LoVo (cell line): Measurements from ENCODE around the gene LIPH.

Source experiments
- DNase-seq: peaks from one replicate; pipeline ENCODE4 v3.0.0-alpha.2; 2016; ENCODE audit warnings: low spot score

LIPH gene

DNA sequence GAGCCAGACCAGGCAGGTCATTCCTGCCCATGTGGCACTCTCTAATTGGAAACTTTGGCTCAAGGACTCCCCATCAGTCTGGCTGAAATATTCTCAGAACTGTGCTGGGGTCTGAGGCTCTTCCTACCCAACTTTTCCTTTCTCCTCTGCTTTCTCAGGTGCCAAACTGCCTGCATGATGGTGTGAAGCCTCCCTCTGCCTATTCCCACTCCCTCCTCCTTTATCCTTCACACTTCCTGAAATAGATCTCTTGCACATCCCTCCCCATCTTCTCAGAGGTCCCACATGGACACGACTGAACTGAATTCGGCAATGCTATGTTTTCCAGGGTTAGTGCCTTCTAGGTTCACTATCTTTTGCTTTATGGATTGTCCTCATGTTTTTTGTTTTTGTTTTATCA, 12.5 kb downstream of the LIPH start:
- no peak for DNase-seq

DNA sequence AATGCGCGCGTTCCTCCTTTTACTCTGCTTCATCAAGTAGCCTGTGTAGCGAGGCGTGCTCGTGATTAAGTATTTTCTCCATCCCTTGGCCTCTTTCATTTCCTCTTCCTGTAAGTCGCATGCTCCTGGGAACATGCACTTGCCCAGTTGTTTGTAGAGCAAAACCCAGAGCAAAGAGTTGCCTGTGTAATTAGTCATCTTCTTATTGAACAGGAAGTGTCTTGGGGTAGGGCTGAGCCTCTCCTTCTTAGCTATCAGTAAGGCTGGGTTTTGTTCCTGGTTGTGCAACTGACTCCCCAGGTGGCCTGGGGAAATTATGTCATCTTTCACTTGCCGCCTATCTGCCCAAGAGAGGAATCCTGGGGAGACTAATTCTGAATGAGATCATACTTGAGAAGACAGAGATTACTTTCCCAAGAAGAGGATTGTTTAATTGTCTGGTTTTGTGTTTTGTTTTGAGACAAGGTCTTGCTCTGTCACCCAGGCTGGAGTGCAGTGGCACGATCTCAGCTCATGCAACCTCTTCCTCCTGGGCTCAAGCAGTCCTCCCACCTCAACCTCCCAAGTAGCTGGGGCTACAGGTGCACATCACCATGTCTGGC, 14.9 kb downstream of the LIPH start:
- DNase-seq = peak; percentile 95

GRCh38 chr3:185534511-185534910, 17.9 kb downstream of the LIPH start:
- no peak for DNase-seq

GRCh38 chr3:185532901-185533300, 19.5 kb downstream of the LIPH start:
- no peak for DNase-seq

- DNase-seq = no peak
Measured at GRCh38 chr3:185530856-185531255, 21.5 kb downstream of the LIPH start.

GRCh38 chr3:185528532-185528931, 23.9 kb downstream of the LIPH start:
- peak; percentile 39 for DNase-seq

- peak; percentile 79 for DNase-seq
Measured at GRCh38 chr3:185527364-185527763, 25.0 kb downstream of the LIPH start.

GRCh38 chr3:185526349-185526951, 25.9 kb downstream of the LIPH start:
- no peak for DNase-seq

GRCh38 chr3:185521349-185522138, 30.8 kb downstream of the LIPH start:
- no peak for DNase-seq

- DNase-seq = no peak
Measured at GRCh38 chr3:185519021-185519420, 33.4 kb downstream of the LIPH start.

- DNase-seq = no peak
Measured at GRCh38 chr3:185517387-185518130, 34.8 kb downstream of the LIPH start.

DNA sequence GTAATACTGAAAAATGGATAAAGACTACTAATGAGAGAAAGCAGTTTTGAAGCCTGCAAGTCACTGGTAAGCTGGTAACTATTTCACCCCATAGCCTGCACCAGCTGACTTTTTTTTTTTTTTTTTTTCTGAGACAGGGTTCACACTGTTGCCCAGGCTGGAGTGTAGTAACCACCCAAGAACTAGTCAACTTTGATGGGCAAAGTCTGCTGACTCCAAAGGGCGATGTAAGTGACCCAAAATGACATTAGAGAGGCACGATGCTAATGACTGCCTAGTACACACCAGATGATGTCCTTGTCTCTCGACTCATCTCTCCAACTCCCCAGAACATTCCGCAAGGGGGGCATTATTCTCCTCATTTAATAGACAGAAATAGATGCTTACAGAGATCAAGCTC, 40.7 kb downstream of the LIPH start:
- no peak for DNase-seq

- no peak for DNase-seq
Measured at GRCh38 chr3:185508335-185508991, 43.9 kb downstream of the LIPH start.

- DNase-seq = no peak
Measured at GRCh38 chr3:185507883-185508282, 44.5 kb downstream of the LIPH start.

- DNase-seq = no peak
Measured at GRCh38 chr3:185504636-185505035, 47.8 kb downstream of the LIPH start.

DNA sequence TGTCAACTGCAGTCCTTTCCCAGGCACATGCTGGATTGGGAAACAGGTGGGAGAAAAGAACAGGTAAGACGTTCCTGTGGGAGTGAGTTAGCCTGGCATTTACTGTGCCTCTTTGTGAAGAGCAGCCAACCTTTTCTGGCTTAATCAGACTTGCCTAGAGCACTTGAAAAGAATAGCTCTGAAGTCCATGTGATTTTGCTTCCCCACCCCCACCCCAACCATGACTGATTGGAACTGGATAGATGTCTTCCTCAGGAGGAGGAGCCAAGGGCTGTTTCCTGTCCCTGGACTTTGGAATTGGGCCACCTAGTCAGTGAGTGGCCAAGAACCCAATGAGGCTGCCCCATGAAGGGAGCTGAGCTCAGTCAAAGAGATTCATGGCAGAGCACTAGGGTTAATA, 48.9 kb downstream of the LIPH start:
- no peak for DNase-seq

DNA sequence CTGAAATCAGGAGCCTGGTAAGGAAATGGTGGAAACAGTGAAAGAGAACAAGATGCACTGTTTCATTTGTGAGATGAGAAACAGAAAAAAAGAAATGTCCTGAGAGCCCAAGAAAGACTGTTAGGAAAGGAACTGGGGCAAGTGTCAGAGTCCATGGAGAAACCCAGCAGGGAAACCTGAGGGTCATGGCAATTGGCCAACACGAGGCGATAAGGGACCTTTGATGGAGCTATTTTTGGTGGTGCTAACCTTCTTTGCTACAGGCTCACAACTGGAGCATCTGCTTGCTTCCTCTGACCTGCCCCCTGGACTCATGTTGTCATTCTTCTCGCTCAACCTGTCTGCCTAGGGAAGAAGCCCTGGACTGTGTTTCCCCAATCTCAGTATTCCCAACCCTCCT, 49.4 kb downstream of the LIPH start:
- peak; percentile 43 for DNase-seq

DNA sequence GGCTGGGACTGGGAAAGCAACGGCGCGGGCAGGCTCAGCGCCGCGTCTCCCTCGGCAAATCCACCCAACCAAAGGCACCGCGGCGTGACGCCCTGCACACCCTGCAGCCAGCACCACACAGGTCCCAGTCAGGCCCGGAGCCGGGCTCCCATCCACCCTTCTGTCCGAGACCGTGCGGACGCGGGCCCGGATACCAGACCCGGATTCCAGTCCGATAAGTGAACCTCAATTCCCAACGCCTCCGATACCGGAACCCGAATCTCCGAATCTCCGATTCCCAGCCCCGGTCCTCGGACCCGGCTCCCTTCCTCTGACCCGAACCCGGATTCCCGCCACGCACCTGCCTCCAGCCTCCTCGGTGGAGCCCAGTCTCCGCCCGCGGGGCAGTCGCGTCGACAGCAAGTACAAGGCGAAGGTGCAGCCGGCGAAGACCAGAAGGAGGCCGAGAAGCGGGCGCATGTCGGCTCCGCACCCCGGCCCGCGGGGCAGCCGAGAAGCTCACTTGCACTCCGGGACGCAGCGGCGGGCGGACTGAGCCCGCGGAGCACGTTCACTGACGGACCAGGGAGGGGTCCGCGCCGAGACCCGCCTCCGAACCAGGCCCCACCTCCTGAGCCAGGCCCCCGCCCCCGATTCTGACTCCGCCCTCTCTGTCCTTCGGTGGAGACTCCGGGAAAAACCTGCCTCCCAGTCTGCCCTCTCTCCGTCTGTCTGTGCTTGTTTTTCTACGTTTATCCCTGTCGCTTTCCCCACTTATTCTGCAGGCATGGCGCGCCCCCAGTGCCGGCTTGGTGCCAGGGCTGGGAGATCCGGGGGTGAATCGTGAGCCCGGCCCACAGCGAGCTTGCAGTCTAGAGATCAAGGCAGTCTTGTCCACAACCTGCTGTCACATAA, 53.6 kb downstream of the LIPH start, which contains the start of gene TMEM41A:
Gene TMEM41A, minus strand, starts transcription at position 533 of the 894 bp plus-strand sequence. Its CDS starts 74 bp downstream, at position 459.
- peak; percentile 93 for DNase-seq

DNA sequence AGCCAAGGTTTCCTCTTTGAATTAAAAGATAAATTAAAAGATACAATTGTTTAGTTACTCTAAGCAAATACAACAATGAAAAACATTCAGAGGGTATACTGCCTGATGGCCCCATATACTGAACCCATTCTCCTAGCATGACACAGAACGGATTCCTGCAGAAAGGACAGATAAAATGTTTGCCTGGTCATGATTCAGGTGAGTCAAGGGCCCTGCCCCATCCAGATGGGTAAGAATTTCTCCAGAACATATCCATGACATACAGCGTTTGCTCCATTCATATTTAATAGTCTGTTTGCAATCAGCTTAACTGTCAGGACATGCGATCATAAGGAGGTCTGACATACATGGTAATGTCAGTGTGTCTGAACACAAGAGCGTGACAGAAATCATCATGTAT, 62.1 kb downstream of the LIPH start:
- no peak for DNase-seq

DNA sequence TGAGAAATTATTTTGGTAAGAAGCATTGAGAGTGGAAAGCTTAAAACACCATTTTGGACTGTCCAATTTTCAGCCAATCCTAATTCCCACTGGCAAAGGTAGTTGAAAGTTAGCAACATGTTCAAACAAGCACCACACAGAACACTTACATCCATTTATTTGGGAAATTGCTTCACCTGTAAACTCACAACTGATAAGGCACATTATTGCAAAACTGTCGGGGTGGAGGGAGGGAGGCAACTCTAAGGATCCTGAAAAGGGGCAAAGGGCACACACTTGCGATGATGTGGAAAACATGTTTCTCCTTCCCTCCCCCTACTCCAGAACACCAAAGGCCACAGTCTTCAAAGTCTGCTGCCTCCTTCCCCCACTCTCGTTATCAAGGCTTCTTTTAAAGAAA, 62.9 kb downstream of the LIPH start:
- DNase-seq = no peak

GRCh38 chr3:185488465-185488864, 63.9 kb downstream of the LIPH start:
- DNase-seq = no peak
